ENCODE data around the gene SOX1. TPM values are rescaled to one million over a fixed set of nuclear protein-coding genes. Genes with fewer than 3 reads are reported as not detected.

SOX1 gene
- total RNA-seq, 1 donor: not detected

DNA sequence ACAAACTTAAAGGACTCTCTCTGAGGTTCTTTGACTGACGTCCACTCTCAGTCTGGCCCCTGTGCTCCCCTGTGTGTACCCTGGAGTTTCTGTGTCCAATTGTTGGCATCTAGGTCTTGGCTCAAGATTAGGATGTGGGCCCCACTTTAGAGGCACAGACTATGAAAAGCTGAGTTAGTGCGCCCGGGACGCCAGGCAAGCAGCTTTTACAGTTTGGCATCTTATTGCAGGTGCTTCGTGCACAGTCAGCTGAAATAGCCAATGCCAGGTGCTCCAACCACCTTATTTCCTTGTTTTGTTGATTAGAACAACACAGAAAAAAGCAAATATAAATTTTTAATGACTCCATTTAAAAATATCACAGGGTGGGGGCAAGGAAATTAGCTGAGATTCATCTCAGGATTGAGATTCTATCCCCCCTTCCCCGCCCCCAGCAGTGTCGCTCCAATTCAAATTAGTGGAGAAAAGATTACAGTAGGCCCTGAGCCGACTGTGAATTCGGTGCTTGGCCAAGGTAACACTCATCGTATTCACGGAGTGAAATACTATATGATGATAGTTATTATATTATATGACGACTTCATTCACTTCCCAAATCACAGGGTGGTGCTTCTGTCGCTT lies 4.3 kb downstream of the SOX1 start:
- no peak for TF ChIP-seq CTCF (IDR thresholded peaks at IDR 0.05; ENCODE audit: insufficient read depth, low read length)
- DNase-seq (ENCODE audit: low read depth): no peak
- no peak overlapping the region for H3K4me3 ChIP-seq (ENCODE audit: low read depth, low read length)

- no peak overlapping the region for H3K4me3 ChIP-seq (ENCODE audit: low read depth, low read length)
- DNase-seq (ENCODE audit: low read depth): no peak
- TF ChIP-seq CTCF (IDR thresholded peaks at IDR 0.05; ENCODE audit: insufficient read depth, low read length): no peak
These were observed 5.0 kb downstream of the SOX1 start for GRCh38 chr13:112071723-112072533.

- no peak overlapping the region for H3K4me3 ChIP-seq (ENCODE audit: low read depth, low read length)
- DNase-seq (ENCODE audit: low read depth): no peak
- TF ChIP-seq CTCF (IDR thresholded peaks at IDR 0.05; ENCODE audit: insufficient read depth, low read length): no peak
These were observed 5.7 kb downstream of the SOX1 start for GRCh38 chr13:112072534-112073244.

DNA sequence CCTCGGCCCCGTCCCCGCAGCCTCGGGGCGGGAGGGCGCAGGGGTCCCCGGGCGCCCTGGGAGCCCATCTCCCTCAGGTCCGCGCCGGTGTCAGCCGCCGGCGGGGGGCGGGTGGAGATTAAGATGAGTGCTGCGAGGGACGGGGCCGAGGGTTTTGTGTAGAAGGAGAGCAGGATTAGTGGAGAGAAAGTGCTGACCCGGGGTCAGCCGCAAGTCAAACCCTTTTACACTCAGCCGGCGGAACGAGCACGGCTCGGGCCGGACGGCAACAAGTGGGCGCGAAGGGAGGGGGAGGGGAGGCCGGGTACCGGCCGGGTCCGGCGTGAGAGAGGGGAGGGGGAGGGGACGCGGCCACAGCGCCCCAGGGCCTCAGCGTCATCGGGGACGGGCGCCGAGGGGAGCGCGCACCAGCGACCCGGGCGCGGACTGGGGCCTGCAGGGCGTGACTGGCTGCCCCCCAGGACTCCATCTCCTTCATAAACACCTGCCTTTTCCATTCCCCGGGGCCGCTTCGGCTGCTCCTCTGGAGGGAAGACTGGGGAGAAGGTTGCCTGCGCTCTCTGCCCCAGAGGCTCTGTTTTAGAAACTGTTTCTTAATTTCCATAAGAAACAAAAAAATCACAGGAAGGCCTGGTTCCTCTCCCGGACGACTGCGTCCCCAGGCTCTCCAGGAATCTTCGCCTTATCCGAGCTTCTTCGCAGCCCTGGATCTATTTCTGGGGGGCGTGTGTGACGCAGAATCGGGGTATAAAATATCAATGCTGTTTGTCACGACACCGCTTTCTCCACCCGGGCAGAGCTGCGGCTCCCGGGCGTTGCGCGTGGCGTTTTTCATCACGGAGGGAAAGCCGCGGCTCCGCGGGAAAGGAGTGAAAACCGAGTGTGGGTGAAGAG lies 6.5 kb downstream of the SOX1 start:
- DNase-seq (ENCODE audit: low read depth): no peak
- H3K4me3 ChIP-seq (ENCODE audit: low read depth, low read length): no peak overlapping the region
- no peak for TF ChIP-seq CTCF (IDR thresholded peaks at IDR 0.05; ENCODE audit: insufficient read depth, low read length)

DNA sequence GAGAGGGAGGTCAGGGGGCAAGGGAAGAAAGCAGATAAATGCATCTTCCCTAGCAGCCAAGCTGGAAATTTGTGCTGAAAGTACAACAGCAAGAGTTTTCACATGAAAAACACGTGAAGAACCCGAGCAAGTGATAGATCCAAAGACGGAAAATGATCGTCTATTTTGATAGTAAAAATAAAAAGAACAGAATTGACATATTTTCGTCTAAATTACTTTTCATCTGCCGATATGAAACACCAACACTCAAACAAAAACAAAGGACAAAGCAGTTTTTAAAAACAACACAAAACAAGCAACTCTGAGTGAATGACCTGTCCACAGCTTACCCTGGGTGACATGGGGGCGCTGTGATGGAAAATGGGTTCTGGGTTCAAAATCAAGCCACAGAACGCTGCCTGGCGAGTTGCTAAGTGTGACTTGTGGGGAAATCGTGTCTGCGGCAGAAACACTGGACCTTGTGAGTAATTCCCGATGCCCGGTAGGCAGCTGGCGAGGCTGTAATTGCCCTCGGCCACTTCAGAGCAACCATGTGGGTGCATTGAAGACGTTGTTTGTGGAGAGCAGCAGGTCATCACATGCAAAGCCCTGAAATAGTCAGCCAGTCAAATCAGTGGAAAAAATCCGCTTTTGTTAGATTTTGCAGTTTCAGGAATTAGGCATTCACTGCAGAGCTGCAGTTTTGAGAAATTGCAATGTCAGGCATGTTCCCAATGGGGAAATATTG lies 7.4 kb downstream of the SOX1 start:
- H3K4me3 ChIP-seq (ENCODE audit: low read depth, low read length): no peak overlapping the region
- no peak for DNase-seq (ENCODE audit: low read depth)
- TF ChIP-seq CTCF (IDR thresholded peaks at IDR 0.05; ENCODE audit: insufficient read depth, low read length): no peak

DNA sequence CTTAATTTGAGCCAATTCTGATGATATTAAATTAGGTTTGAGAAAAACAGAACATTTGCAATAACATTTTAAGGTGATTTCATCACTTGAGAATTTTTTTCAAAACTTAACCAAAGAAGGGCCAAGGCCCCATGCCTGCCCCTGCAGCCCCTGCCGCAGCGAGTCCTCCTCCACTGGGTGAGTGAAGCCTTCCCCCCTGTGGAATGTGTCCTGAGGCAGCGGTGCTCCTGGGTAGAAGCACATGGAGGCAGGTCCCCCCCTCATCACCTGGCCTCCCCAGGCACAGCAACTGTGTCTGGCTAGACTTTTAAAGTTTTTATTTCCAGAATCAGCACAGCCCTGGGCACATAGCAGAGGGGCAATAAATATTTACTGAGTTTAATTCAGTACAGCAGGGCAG lies 10.8 kb downstream of the SOX1 start:
- no peak for TF ChIP-seq CTCF (IDR thresholded peaks at IDR 0.05; ENCODE audit: insufficient read depth, low read length)
- DNase-seq (ENCODE audit: low read depth): no peak
- H3K4me3 ChIP-seq (ENCODE audit: low read depth, low read length): no peak overlapping the region

Data from fibroblast of the aortic adventitia (primary cell).